ENCODE results near the gene CACNA2D3.

DNA sequence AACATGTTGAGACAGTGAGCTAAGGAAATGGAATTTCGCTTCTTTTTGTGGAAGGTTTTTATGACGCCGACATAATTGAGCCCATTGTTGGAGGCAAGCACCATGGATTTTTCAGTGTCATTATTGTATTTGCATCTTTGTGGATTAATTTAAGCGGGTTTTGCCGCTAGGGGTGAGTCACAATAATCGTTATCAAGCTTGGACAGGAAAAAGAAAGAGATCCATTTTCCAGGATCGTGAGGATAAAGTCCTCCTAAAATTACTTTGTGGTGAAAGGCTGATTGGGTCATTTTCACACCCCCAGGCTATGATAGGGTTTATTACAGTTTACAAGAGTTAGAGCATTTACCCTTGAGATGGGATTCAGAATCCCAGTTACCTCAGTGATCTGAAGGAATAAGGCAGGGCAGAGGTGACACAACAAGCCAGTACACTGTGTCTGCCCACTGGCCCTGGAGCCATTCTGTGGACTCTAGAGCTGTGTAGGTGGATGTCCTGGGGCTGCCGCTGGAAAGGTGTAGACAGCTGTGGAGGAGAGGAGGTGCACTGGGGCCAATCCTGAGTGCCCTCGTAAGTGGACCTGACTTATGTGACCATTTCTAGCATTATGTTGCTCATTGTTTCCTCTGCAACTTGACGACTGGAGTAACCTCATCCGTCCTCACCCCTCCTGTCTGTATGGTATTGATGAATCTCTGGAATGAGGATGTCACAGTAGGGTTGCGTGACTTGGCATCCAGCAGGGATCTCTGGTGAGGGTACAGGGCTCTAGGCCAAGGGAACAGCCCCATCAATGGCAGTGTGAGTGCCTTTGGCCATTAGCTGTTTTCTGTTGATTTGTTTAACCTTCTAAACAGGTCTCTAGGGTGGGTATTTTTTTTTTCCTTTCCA lies 435.4 kb downstream of the CACNA2D3 start:
- TF ChIP-seq, protein P1, sequence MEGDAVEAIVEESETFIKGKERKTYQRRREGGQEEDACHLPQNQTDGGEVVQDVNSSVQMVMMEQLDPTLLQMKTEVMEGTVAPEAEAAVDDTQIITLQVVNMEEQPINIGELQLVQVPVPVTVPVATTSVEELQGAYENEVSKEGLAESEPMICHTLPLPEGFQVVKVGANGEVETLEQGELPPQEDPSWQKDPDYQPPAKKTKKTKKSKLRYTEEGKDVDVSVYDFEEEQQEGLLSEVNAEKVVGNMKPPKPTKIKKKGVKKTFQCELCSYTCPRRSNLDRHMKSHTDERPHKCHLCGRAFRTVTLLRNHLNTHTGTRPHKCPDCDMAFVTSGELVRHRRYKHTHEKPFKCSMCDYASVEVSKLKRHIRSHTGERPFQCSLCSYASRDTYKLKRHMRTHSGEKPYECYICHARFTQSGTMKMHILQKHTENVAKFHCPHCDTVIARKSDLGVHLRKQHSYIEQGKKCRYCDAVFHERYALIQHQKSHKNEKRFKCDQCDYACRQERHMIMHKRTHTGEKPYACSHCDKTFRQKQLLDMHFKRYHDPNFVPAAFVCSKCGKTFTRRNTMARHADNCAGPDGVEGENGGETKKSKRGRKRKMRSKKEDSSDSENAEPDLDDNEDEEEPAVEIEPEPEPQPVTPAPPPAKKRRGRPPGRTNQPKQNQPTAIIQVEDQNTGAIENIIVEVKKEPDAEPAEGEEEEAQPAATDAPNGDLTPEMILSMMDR (IDR thresholded peaks at IDR 0.05; ENCODE audit: insufficient read depth, low read depth, low read length), result no peak
- TF ChIP-seq EZH2 (IDR thresholded peaks at IDR 0.05; ENCODE audit: insufficient read depth, low read length), result no peak
